HepG2 (cell line): Measurements from ENCODE around the gene PSKH1. TPM values are rescaled to one million over a fixed set of nuclear protein-coding genes. Genes with fewer than 3 reads are reported as not detected.

Experiments
- ATAC-seq: fragments of 200-7000 bp; cut with Tn5 transposase; 3 replicates; pipeline ENCODE4 v1.9.1; 2020; ENCODE audit warnings: mild to moderate bottlenecking, moderate library complexity
- BruUV-seq: library from RNA; stranded (reverse); fragments of 400-500 nt; replicated peaks from 2 replicates; lab custom pipeline; 2021; lab: Mats Ljungman, UMichigan
- CTCF ChIA-PET: fragments of 300-600 bp; formaldehyde crosslinking; extraction: SDS; loops from one replicate; lab custom pipeline; 2021; ENCODE audit warnings: low total read pairs, inconsistent platforms, low intra/inter-chr PET ratio; lab: Yijun Ruan, JAX
- POLR2A ChIA-PET: fragments of 350-600 bp; sonication (Branson Sonifier 250); formaldehyde crosslinking; loops from one replicate; lab custom pipeline; 2020; ENCODE audit warnings: antibody characterized with exemption, inconsistent platforms; lab: Yijun Ruan, JAX
- DNase-seq: peaks from one replicate; pipeline ENCODE4 v3.0.0-alpha.2; 2015; ENCODE audit warnings: low spot score
- FAIRE-seq: peaks from 3 replicates; lab custom pipeline; 2011; peaks lifted over from hg19 to GRCh38; lab: Jason Lieb, UNC
- H2AFZ ChIP-seq: one replicate; pipeline ENCODE4 v1.6.1; 2011; ENCODE audit warnings: low read length, inconsistent platforms
- H3K27ac ChIP-seq: fragments of 300-600 bp; 3 replicates; pipeline ENCODE4 v1.8.0; 2011; ENCODE audit warnings: mixed run types, mild to moderate bottlenecking, mixed read lengths, low read length, inconsistent platforms; ENCODE audit not compliant: insufficient read depth; ENCODE audit errors: extremely low read length
- H3K27me3 ChIP-seq, 2 experiments: fragments of 200-600 bp in 1 of 2; 2 replicates in 1 of 2; 3 replicates in 1 of 2; pipeline versions ENCODE4 v1.6.0 to v1.8.0; 2011; ENCODE audit warnings: low read length in 2 of 2, mild to moderate bottlenecking in 2 of 2, moderate library complexity in 2 of 2, inconsistent platforms in 1 of 2; ENCODE audit not compliant: insufficient read depth in 2 of 2, control insufficient read depth in 1 of 2
- H3K36me3 ChIP-seq, 2 experiments: fragments of 200-600 bp in 1 of 2; replicated peaks in 1 of 2; 2 replicates in 1 of 2; 3 replicates in 1 of 2; pipeline versions ENCODE4 v1.5.1 to v1.8.0; 2011; ENCODE audit warnings: low read length in 2 of 2, inconsistent platforms in 1 of 2; ENCODE audit not compliant: insufficient read depth in 2 of 2, control insufficient read depth in 1 of 2
- H3K4me1 ChIP-seq: 2 replicates; pipeline ENCODE4 v1.5.1; 2012; ENCODE audit warnings: low read length, inconsistent platforms; ENCODE audit not compliant: insufficient read depth
- H3K4me2 ChIP-seq: 2 replicates; pipeline ENCODE4 v1.6.0; 2011; ENCODE audit warnings: low read depth, low read length, inconsistent platforms
- H3K4me3 ChIP-seq, 3 experiments: fragments of 200-600 bp in 1 of 3; sonication (generic), shearing (Covaris generic) in 1 of 3; replicated peaks in 1 of 3; 2 replicates each; pipeline ENCODE4 v1.5.1; 2011 to 2016; ENCODE audit warnings: low read length in 3 of 3, inconsistent platforms in 2 of 3, low read depth in 2 of 3, mild to moderate bottlenecking in 2 of 3, control low read depth in 1 of 3, mixed read lengths in 1 of 3; ENCODE audit not compliant: insufficient read depth in 1 of 3
- H3K79me2 ChIP-seq: one replicate; pipeline ENCODE4 v1.6.1; 2011; ENCODE audit warnings: low read length, inconsistent platforms; ENCODE audit not compliant: insufficient read depth
- H3K9ac ChIP-seq: 2 replicates; pipeline ENCODE4 v1.6.0; 2011; ENCODE audit warnings: mild to moderate bottlenecking, low read depth, low read length, inconsistent platforms; ENCODE audit not compliant: insufficient read depth
- H3K9me3 ChIP-seq: 2 replicates; pipeline ENCODE4 v1.5.1; 2012; ENCODE audit warnings: mild to moderate bottlenecking, low read length
- H4K20me1 ChIP-seq: 2 replicates; pipeline ENCODE4 v1.6.0; 2011; ENCODE audit warnings: inconsistent platforms, mild to moderate bottlenecking, low read length, moderate library complexity; ENCODE audit not compliant: insufficient read depth
- BATF2 ChIP-seq: sonication (generic); formaldehyde crosslinking; IDR thresholded peaks from 2 replicates; pipeline ENCODE4 v1.8.0; 2022; ENCODE audit warnings: mild to moderate bottlenecking, missing genetic modification reagents, moderate library complexity
- BCL3 ChIP-seq: sonication (generic); formaldehyde crosslinking; IDR thresholded peaks from 2 replicates; pipeline ENCODE4 v1.5.1; 2020; ENCODE audit warnings: mild to moderate bottlenecking, missing genetic modification reagents, moderate library complexity
- BRD4 ChIP-seq: sonication (generic); formaldehyde crosslinking; IDR thresholded peaks from 2 replicates; pipeline ENCODE4 v1.4.0; 2020; ENCODE audit warnings: missing genetic modification reagents
- GMEB1 ChIP-seq: sonication (generic); formaldehyde crosslinking; IDR thresholded peaks from 2 replicates; pipeline ENCODE4 v1.5.1; 2020; ENCODE audit warnings: missing genetic modification reagents, mild to moderate bottlenecking, borderline replicate concordance
- ZBTB10 ChIP-seq: sonication (generic); formaldehyde crosslinking; IDR thresholded peaks from 2 replicates; pipeline ENCODE4 v1.4.0; 2020; ENCODE audit warnings: missing genetic modification reagents, borderline replicate concordance
- ZBTB14 ChIP-seq: sonication (generic); formaldehyde crosslinking; IDR thresholded peaks from 2 replicates; pipeline ENCODE4 v1.4.0; 2020; ENCODE audit warnings: missing genetic modification reagents
- ZFY ChIP-seq: sonication (generic); formaldehyde crosslinking; IDR thresholded peaks from 2 replicates; pipeline ENCODE4 v1.4.0; 2020; ENCODE audit warnings: missing genetic modification reagents
- ZNF10 ChIP-seq: sonication (generic); formaldehyde crosslinking; IDR thresholded peaks from 2 replicates; pipeline ENCODE4 v1.4.0; 2020; ENCODE audit warnings: mild to moderate bottlenecking, low read depth, missing genetic modification reagents, borderline replicate concordance
- ZNF274 ChIP-seq: sonication (generic); formaldehyde crosslinking; IDR thresholded peaks from 2 replicates; pipeline ENCODE4 v1.5.1; 2020; ENCODE audit warnings: mild to moderate bottlenecking, missing genetic modification reagents
- ZNF589 ChIP-seq: sonication (generic); formaldehyde crosslinking; conservative IDR thresholded peaks from 2 replicates; pipeline ENCODE4 v1.8.0; 2022; ENCODE audit warnings: mild to moderate bottlenecking, moderate library complexity, missing genetic modification reagents
- ZNF709 ChIP-seq: sonication (generic); formaldehyde crosslinking; IDR thresholded peaks from 2 replicates; pipeline ENCODE4 v1.5.0; 2020; ENCODE audit warnings: mild to moderate bottlenecking, missing genetic modification reagents
- ZNF737 ChIP-seq: sonication (generic); formaldehyde crosslinking; IDR thresholded peaks from 2 replicates; pipeline ENCODE4 v1.5.0; 2020; ENCODE audit warnings: missing genetic modification reagents, mild to moderate bottlenecking, borderline replicate concordance
- WGBS: methylation state at CpG from one replicate; pipeline ENCODE4 v1.1.6; 2017; ENCODE audit warnings: low lambda C conversion rate; 5-methylcytosine and 5-hydroxymethylcytosine counted together
- in situ Hi-C: cut with HindIII; loops from 2 replicates; pipeline ENCODE4 v1.10.0; 2017; ENCODE audit warnings: low pct_unique_long_range_greater_than_20kb; ENCODE audit not compliant: extremely low pct_ligation_motif_present
- intact Hi-C: fragments of 100-400 bp; cut with micrococcal nuclease; formaldehyde crosslinking; loops from one replicate; pipeline ENCODE4 v1.10.0; 2022; ENCODE audit not compliant: unreplicated experiment
- polyA plus RNA-seq, 8 experiments: library from polyadenylated mRNA; depleted of rRNA in 3 of 8; stranded (reverse) in 7 of 8; unstranded in 1 of 8; fragments of >200 nt; fragmentation: Illumina TruSeq in 4 of 8; extraction: Trizol in 4 of 8; gene quantifications; 2 replicates each; pipeline versions ENCODE4 v1.2.1 to v1.2.3, GENCODE V29; 2011 to 2016; ENCODE audit warnings: low read depth in 4 of 8, missing spikeins in 1 of 8, mixed read lengths in 1 of 8; ENCODE audit not compliant: insufficient read depth in 1 of 8
- total RNA-seq, 5 experiments: library from RNA; depleted of rRNA; stranded (reverse); fragments of >200 nt; fragmentation: Illumina TruSeq; extraction: Trizol; gene quantifications; 2 replicates each; pipeline ENCODE4 v1.2.3, GENCODE V29; 2016; ENCODE audit warnings: low read depth in 1 of 5

PSKH1 gene
- total and polyA plus RNA-seq, 2 of the 13 experiments (the other 11 are each of a cell fraction or from before 2014, with no cell fraction given) = 8.4 to 19.1 TPM

GRCh38 chr16:67967958-67968399 is 74.9 kb downstream of the PSKH1 start:
- H3K4me2 ChIP-seq = peak overlapping the region; percentile 92
- peaks cover 62% of the 10 kb centered on the region for H3K4me1 ChIP-seq
- H3K9ac ChIP-seq = peak overlapping the region; percentile 97
- POLR2A ChIA-PET = interaction anchor here (0.6 to 12.9 kb wide), 5 partner anchors 13 to 55 kb away, joined by 3 to 226 read pairs (median 13); partner anchors contain the start of genes DDX28, DUS2, LCAT and PSMB10
- CTCF ChIA-PET = no interaction called here
- H3K27ac ChIP-seq = peak overlapping the region; percentile 75
- ATAC-seq (no peak), DNase-seq (no peak), FAIRE-seq (no peak)
- in situ Hi-C loops = no loop called here
- H3K9me3 ChIP-seq = no peaks in the 10 kb centered on the region
- no TSS peak for BruUV-seq
- WGBS = 2% methylated on average over 18 of the region's 45 CpGs
- H3K27me3 ChIP-seq = no peaks in the 10 kb centered on the region; a peak in 1 of 5 replicates
- H3K36me3 ChIP-seq = peaks cover 5 to 6% of the 10 kb centered on the region in 2 experiments; a peak in 4 of 5 replicates
- peak overlapping the region; percentile 89 to 91 (median 90) for H3K4me3 ChIP-seq
- peaks cover 58% of the 10 kb centered on the region for H3K79me2 ChIP-seq
- H2AFZ ChIP-seq = no peak overlapping the region
- intact Hi-C loops = loop anchor here (2.0 kb wide), 1 partner anchor 25 kb away; no protein-coding TSS in a partner anchor
- H4K20me1 ChIP-seq = peaks cover 16% of the 10 kb centered on the region
- peak; percentile 34; the same call in 1 of the 2 replicates for TF ChIP-seq ZNF709 (CRISPR knock-in tag)
- TF ChIP-seq ZNF274 (CRISPR knock-in tag) = peak; percentile 30; the same call in 1 of the 2 replicates
- TF ChIP-seq GMEB1 (CRISPR knock-in tag) = 0 out of 2 replicates have a peak, but pooled peaks have one; percentile 11
- 0 out of 2 replicates have a peak, but pooled peaks have one; percentile 17 for TF ChIP-seq BRD4
- peak; percentile 34; the same call in 1 of the 2 replicates for TF ChIP-seq ZNF589
- peak; percentile 71 for TF ChIP-seq ZBTB14 (CRISPR knock-in tag)
- TF ChIP-seq ZNF10 = 0 out of 2 replicates have a peak, but pooled peaks have one; percentile 43
- peak; percentile 32; the same call in 1 of the 2 replicates for TF ChIP-seq BCL3 (CRISPR knock-in tag)
- 0 out of 2 replicates have a peak, but pooled peaks have one; percentile 57 for TF ChIP-seq ZNF737 (CRISPR knock-in tag)
- peak; percentile 8; the same call in 1 of the 2 replicates for TF ChIP-seq BATF2 (CRISPR knock-in tag)
- TF ChIP-seq ZBTB10 (CRISPR knock-in tag) = 0 out of 2 replicates have a peak, but pooled peaks have one; percentile 8
- TF ChIP-seq ZFY = no peak
